GM23338 (cell line): ENCODE results near the gene TLR1. TPM values are rescaled to one million over a fixed set of nuclear protein-coding genes. Genes with fewer than 3 reads are reported as not detected.

Experiments
- ATAC-seq: fragments of 200-7000 bp; cut with Tn5 transposase; 3 replicates; pipeline ENCODE4 v1.9.1; 2020
- DNase-seq: peaks from one replicate; pipeline ENCODE4 v3.0.0-alpha.2; 2015; ENCODE audit warnings: low spot score
- H2AFZ ChIP-seq: fragments of 200-600 bp; sonication (generic); 2 replicates; pipeline ENCODE4 v1.8.0; 2016; ENCODE audit warnings: antibody characterized with exemption, mild to moderate bottlenecking, moderate library complexity
- H3F3A ChIP-seq: fragments of 200-600 bp; sonication (generic); replicated peaks from 2 replicates; pipeline ENCODE4 v1.8.0; 2017; ENCODE audit warnings: antibody characterized with exemption, mixed run types, low read depth
- H3K27ac ChIP-seq: fragments of 200-600 bp; sonication (generic); 2 replicates; pipeline ENCODE4 v1.6.1; 2016; ENCODE audit warnings: low read depth
- H3K27me3 ChIP-seq: fragments of 200-600 bp; sonication (generic); 2 replicates; pipeline ENCODE4 v1.8.0; 2016; ENCODE audit warnings: mild to moderate bottlenecking, mixed run types, moderate library complexity; ENCODE audit not compliant: insufficient read depth
- H3K36me3 ChIP-seq: fragments of 200-600 bp; sonication (generic); 2 replicates; pipeline ENCODE4 v1.8.0; 2016; ENCODE audit warnings: mild to moderate bottlenecking; ENCODE audit not compliant: insufficient read depth
- H3K4me1 ChIP-seq: fragments of 200-600 bp; sonication (generic); 2 replicates; pipeline ENCODE4 v1.8.0; 2016; ENCODE audit warnings: mild to moderate bottlenecking, moderate library complexity; ENCODE audit not compliant: insufficient read depth
- H3K4me2 ChIP-seq: fragments of 200-600 bp; sonication (generic); 2 replicates; pipeline ENCODE4 v1.7.1; 2017; ENCODE audit warnings: mixed run types
- H3K4me3 ChIP-seq: fragments of 200-600 bp; sonication (generic); 2 replicates; pipeline ENCODE4 v1.6.1; 2016; ENCODE audit warnings: mixed run types
- H3K79me2 ChIP-seq: fragments of 200-600 bp; sonication (generic); replicated peaks from 2 replicates; pipeline ENCODE4 v1.8.0; 2017; ENCODE audit warnings: mild to moderate bottlenecking; ENCODE audit not compliant: insufficient read depth
- H3K9me2 ChIP-seq: fragments of 200-600 bp; sonication (generic); 2 replicates; pipeline ENCODE4 v1.8.0; 2017; ENCODE audit not compliant: insufficient read depth
- H4K20me1 ChIP-seq: fragments of 200-600 bp; sonication (generic); replicated peaks from 2 replicates; pipeline ENCODE4 v1.8.0; 2017; ENCODE audit warnings: mild to moderate bottlenecking; ENCODE audit not compliant: insufficient read depth
- H3K27ac Mint-ChIP-seq: 2 replicates; pipeline ENCODE4 v1.8.0; 2020; ENCODE audit warnings: inconsistent platforms, mild to moderate bottlenecking, moderate library complexity, mixed read lengths
- H3K27me3 Mint-ChIP-seq: 3 replicates; pipeline ENCODE4 v1.8.0; 2022; ENCODE audit warnings: low read depth, mild to moderate bottlenecking, moderate library complexity, mixed read lengths, inconsistent platforms; ENCODE audit not compliant: insufficient read depth, poor library complexity
- H3K36me3 Mint-ChIP-seq: 3 replicates; pipeline ENCODE4 v1.8.0; 2021; ENCODE audit warnings: low read depth, mild to moderate bottlenecking, inconsistent platforms, moderate library complexity, mixed read lengths
- H3K4me1 Mint-ChIP-seq: 3 replicates; pipeline ENCODE4 v1.8.0; 2020; ENCODE audit warnings: mild to moderate bottlenecking, inconsistent platforms, mixed read lengths
- H3K4me3 Mint-ChIP-seq: 3 replicates; pipeline ENCODE4 v1.8.0; 2021; ENCODE audit warnings: moderate library complexity, mild to moderate bottlenecking, inconsistent platforms, mixed read lengths
- H3K9me3 Mint-ChIP-seq: 3 replicates; pipeline ENCODE4 v1.8.0; 2020; ENCODE audit warnings: moderate library complexity, mild to moderate bottlenecking, inconsistent platforms, mixed read lengths
- ETS1 ChIP-seq: IDR thresholded peaks from 2 replicates; pipeline ENCODE4 v1.6.1; 2016; ENCODE audit warnings: antibody characterized with exemption
- JUNB ChIP-seq: IDR thresholded peaks from one replicate; pipeline ENCODE4 v1.6.1; 2016; ENCODE audit warnings: antibody characterized with exemption; ENCODE audit not compliant: unreplicated experiment
- NANOG ChIP-seq: IDR thresholded peaks from 2 replicates; pipeline ENCODE4 v1.6.1; 2016; ENCODE audit warnings: antibody characterized with exemption, borderline replicate concordance
- POLR2AphosphoS5 ChIP-seq: IDR thresholded peaks from 2 replicates; pipeline ENCODE4 v1.6.1; 2016; ENCODE audit warnings: antibody characterized with exemption, low read depth
- REST ChIP-seq: IDR thresholded peaks from one replicate; pipeline ENCODE4 v1.6.1; 2018; ENCODE audit warnings: antibody characterized with exemption; ENCODE audit not compliant: unreplicated experiment
- ZNF114 ChIP-seq: fragments of 250-450 bp; sonication (Bioruptor Pico); IDR thresholded peaks from 2 replicates; pipeline ENCODE4 v1.5.0; 2020; ENCODE audit warnings: mild to moderate bottlenecking, moderate library complexity
- ZNF331 ChIP-seq: fragments of 250-450 bp; sonication (Bioruptor Pico); IDR thresholded peaks from 2 replicates; pipeline ENCODE4 v1.5.0; 2020; ENCODE audit warnings: low read depth, mild to moderate bottlenecking, moderate library complexity
- long read RNA-seq: library from polyadenylated mRNA; unstranded; transcript quantifications from one replicate; pipeline ENCODE4 v2.0.0, GENCODE V29; 2020; ENCODE audit not compliant: unreplicated experiment
- polyA plus RNA-seq: library from polyadenylated mRNA; unstranded; fragments of >200 nt; fragmentation: Nextera tagmentation; extraction: Ambion mirVana; gene quantifications from 2 replicates; pipeline ENCODE4 v1.2.1, GENCODE V29; 2016
- total RNA-seq: library from RNA; depleted of rRNA; stranded (reverse); fragments of >200 nt; shearing (Covaris generic); gene quantifications from 2 replicates; pipeline ENCODE4 v1.2.3, GENCODE V29; 2014; rRNA removed
- TF ChIP-seq, protein P1 (sequence below), 2 experiments: fragments of 200-600 bp in 1 of 2; sonication (generic) in 1 of 2; conservative IDR thresholded peaks; 2 replicates each; pipeline versions ENCODE4 v1.5.1 to v1.6.1; 2016 to 2017; ENCODE audit warnings: antibody characterized with exemption in 2 of 2, low read depth in 2 of 2, mild to moderate bottlenecking in 2 of 2, moderate library complexity in 1 of 2

The TLR1 gene
- total RNA-seq (0.07 TPM in 1 of 2 replicates, not detected in the other), polyA plus RNA-seq (not detected in 2 replicates)
- long read RNA-seq = 0 reads

GRCh38 chr4:38804654-38805295, at the start of gene TLR1:
Gene TLR1 (minus strand): TSS chr4:38804791. CDS start chr4:38798831, 5,960 bp downstream.
- Histone ChIP-seq H3K79me2 (no peaks in the 10 kb centered on the region), H3F3A (no peaks in the 10 kb centered on the region), H3K27me3 (no peaks in the 10 kb centered on the region), H3K4me1 (no peaks in the 10 kb centered on the region), H2AFZ (no peak within 1 kb of the TSS), H3K27ac (no peak within 1 kb of the TSS), H3K4me3 (no peak within 1 kb of the TSS), H4K20me1 (no peaks in the 10 kb centered on the region), H3K4me2 (no peak within 1 kb of the TSS), H3K36me3 (no peaks in the 10 kb centered on the region), H3K9me2 (0 out of 2 replicates have a peak, but pooled peaks cover 6% of the 10 kb centered on the region)
- Mint-ChIP-seq H3K4me1 (no peaks in the 10 kb centered on the region; the same call in 2 of the 3 replicates), H3K4me3 (no peak within 1 kb of the TSS), H3K9me3 (peaks cover 52% of the 10 kb centered on the region), H3K36me3 (peaks cover 17% of the 10 kb centered on the region), H3K27me3 (peaks cover 2% of the 10 kb centered on the region), H3K27ac (no peak within 1 kb of the TSS)
- no peak for ATAC-seq
- no peak for TF ChIP-seq ZNF331 (CRISPR knock-in tag)
- TF ChIP-seq, protein P1, sequence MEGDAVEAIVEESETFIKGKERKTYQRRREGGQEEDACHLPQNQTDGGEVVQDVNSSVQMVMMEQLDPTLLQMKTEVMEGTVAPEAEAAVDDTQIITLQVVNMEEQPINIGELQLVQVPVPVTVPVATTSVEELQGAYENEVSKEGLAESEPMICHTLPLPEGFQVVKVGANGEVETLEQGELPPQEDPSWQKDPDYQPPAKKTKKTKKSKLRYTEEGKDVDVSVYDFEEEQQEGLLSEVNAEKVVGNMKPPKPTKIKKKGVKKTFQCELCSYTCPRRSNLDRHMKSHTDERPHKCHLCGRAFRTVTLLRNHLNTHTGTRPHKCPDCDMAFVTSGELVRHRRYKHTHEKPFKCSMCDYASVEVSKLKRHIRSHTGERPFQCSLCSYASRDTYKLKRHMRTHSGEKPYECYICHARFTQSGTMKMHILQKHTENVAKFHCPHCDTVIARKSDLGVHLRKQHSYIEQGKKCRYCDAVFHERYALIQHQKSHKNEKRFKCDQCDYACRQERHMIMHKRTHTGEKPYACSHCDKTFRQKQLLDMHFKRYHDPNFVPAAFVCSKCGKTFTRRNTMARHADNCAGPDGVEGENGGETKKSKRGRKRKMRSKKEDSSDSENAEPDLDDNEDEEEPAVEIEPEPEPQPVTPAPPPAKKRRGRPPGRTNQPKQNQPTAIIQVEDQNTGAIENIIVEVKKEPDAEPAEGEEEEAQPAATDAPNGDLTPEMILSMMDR (conservative IDR thresholded peaks at IDR 0.05; ENCODE audit: low read depth in 2 of 2) = peak in 1 of 2 experiments; percentile 44; a peak in 3 of 4 replicates
- DNase-seq = peak; percentile 27

- Histone ChIP-seq H3K27ac (no peak overlapping the region), H3K9me2 (no peaks in the 10 kb centered on the region), H3K27me3 (no peaks in the 10 kb centered on the region), H3F3A (no peaks in the 10 kb centered on the region), H2AFZ (no peak overlapping the region), H3K79me2 (no peaks in the 10 kb centered on the region), H3K36me3 (no peaks in the 10 kb centered on the region; the same call in 1 of the 2 replicates), H3K4me3 (no peak overlapping the region), H3K4me1 (no peaks in the 10 kb centered on the region), H3K4me2 (no peak overlapping the region), H4K20me1 (no peaks in the 10 kb centered on the region)
- ATAC-seq (no peak), DNase-seq (no peak)
- peaks cover 3% of the 10 kb centered on the region for H3K27me3 Mint-ChIP-seq
- H3K36me3 Mint-ChIP-seq = peaks cover 14% of the 10 kb centered on the region; the same call in 2 of the 3 replicates
- H3K27ac Mint-ChIP-seq = no peak overlapping the region
- H3K4me1 Mint-ChIP-seq = peaks cover 8% of the 10 kb centered on the region; the same call in 2 of the 3 replicates
- H3K4me3 Mint-ChIP-seq = no peak overlapping the region
- H3K9me3 Mint-ChIP-seq = peaks cover 36% of the 10 kb centered on the region
- no peak for TF ChIP-seq JUNB
- TF ChIP-seq ZNF331 (CRISPR knock-in tag) = no peak
- no peak for TF ChIP-seq ZNF114 (CRISPR knock-in tag)
- TF ChIP-seq ETS1 = no peak
- TF ChIP-seq REST = no peak
- TF ChIP-seq NANOG = no peak
- TF ChIP-seq, protein P1 (conservative IDR thresholded peaks at IDR 0.05; ENCODE audit: low read depth in 2 of 2) = no peak
- no peak for TF ChIP-seq POLR2AphosphoS5
These were observed 41.4 kb upstream of the TLR1 start for GRCh38 chr4:38846015-38846414.
